Activated CD4-positive, alpha-beta T cell treated with anti-CD3 and anti-CD28 coated beads for 36 hours (primary cell): ENCODE data around the gene ACOT8. TPM values are rescaled to one million over a fixed set of nuclear protein-coding genes. Genes with fewer than 3 reads are reported as not detected.
A peak's percentile ranks its signal among the peaks of the same experiment; 100 is the strongest.
"Not testable (repeated sequence)": the region's sequence is repeated elsewhere in the genome, so short reads cannot be mapped to it uniquely, and the experiment has no call there.

Source experiments
- ATAC-seq: fragments of 200-7000 bp; cut with Tn5 transposase; one replicate; pipeline ENCODE4 v1.10.0; 2021; ENCODE audit warnings: mild to moderate bottlenecking, moderate library complexity
- CTCF ChIA-PET: fragments of 350-600 bp; sonication (Branson Sonifier 250); formaldehyde crosslinking; loops from one replicate; lab custom pipeline; 2021; ENCODE audit warnings: antibody characterized with exemption; lab: Charles Lee
- POLR2A ChIA-PET: fragments of 350-600 bp; sonication (Branson Sonifier 250); formaldehyde crosslinking; loops from one replicate; lab custom pipeline; 2021; ENCODE audit warnings: antibody characterized with exemption, inconsistent platforms; lab: Charles Lee
- DNase-seq: peaks from one replicate; pipeline ENCODE4 v3.0.0-alpha.2; 2020
- H3K27ac Mint-ChIP-seq: one replicate; pipeline ENCODE4 v1.8.0; 2021; ENCODE audit warnings: mixed read lengths
- H3K27me3 Mint-ChIP-seq: one replicate; pipeline ENCODE4 v1.8.0; 2021; ENCODE audit warnings: mixed read lengths
- H3K36me3 Mint-ChIP-seq: one replicate; pipeline ENCODE4 v1.8.0; 2021; ENCODE audit warnings: low read depth, mixed read lengths
- H3K4me1 Mint-ChIP-seq: one replicate; pipeline ENCODE4 v1.8.0; 2021; ENCODE audit warnings: mixed read lengths
- H3K4me3 Mint-ChIP-seq: one replicate; pipeline ENCODE4 v1.8.0; 2021; ENCODE audit warnings: mild to moderate bottlenecking, moderate library complexity, mixed read lengths
- H3K9me3 Mint-ChIP-seq: one replicate; pipeline ENCODE4 v1.8.0; 2021; ENCODE audit warnings: low read depth, mixed read lengths
- intact Hi-C, 2 experiments: fragments of 100-400 bp; cut with DNase I in 1 of 2; cut with micrococcal nuclease in 1 of 2; formaldehyde crosslinking; loops; one replicate each; pipeline versions ENCODE4 v1.14.2 to v1.15.1; 2022 to 2024; cut with DNase I, micrococcal nuclease
- total RNA-seq, 2 experiments: library from RNA; stranded (reverse); gene quantifications; one replicate each; pipeline ENCODE4 v1.2.3, GENCODE V29; 2021

ACOT8 gene
- total RNA-seq, 2 experiments from 2014 or later: 21.9 to 22.6 TPM

DNA sequence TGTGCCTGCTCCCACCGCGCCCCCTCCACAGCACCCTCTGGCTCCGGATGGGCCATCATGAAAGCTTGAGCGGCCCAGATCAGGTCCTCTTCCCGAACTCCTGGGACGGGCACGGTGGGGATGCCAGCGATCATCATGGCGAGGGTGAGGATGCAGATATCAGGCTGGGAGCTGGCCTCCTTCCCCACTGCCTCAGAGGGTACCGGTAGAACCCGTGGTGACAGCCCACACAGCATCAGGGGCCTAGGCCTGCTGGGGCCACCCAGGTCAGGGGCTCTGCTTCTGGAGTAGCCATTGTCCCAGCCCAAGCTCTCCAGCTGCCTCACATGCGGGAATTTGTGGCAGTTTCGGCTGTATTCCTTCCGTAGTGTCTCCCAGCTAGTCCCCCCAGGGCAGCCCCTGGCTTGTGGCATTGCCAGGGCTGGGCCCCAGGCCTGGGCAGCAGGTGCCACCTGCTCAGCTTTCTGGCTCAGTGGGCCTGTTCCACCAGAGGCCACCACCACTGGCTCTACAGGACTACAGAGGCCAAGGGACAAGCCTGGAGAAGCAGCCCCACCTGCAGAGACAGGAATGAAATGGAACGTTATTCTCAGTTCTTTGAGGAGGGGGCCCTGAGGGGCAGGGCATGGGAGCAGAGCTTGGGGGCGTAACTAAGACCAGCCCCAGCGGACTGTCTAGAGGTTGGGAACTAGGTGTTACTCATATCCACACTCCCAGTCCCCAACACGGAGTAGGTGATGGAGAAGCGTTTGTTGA, 29.6 kb upstream of the ACOT8 start:
- Mint-ChIP-seq H3K27ac (no peak overlapping the region), H3K9me3 (no peaks in the 10 kb centered on the region), H3K36me3 (peaks cover 24% of the 10 kb centered on the region), H3K4me1 (peaks cover 48% of the 10 kb centered on the region), H3K4me3 (no peak overlapping the region), H3K27me3 (no peaks in the 10 kb centered on the region)
- ATAC-seq (no peak), DNase-seq (no peak)
- intact Hi-C loops: loop anchor here in 1 of 2 experiments (10.0 kb wide), 3 partner anchors 478 to 922 kb away; partner anchors contain the start of genes STK4 and TOMM34
- ChIA-PET POLR2A (no interaction called here), CTCF (interaction anchor here (0.7 kb wide), 1 partner anchor 340 kb away, joined by 3 read pairs; no protein-coding TSS in a partner anchor)

DNA sequence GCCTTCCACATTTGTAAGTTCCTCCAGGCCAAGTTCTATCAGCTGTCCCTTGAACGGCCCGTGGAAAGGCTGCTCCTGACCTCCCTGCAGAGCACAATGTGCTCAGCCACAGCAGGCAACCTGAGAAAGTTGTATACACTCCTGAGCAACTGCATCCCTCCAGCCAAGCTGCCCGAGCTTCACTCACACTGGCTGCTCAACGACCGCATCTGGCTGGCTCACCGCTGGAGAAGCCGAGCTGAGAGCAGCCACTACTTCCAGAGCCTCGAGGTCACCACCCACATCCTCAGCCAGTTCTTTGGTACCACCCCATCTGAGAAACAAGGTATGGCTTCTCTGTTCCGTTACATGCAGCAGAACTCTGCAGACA, 25.9 kb upstream of the ACOT8 start:
- no peak for ATAC-seq
- peak overlapping the region; percentile 59 for H3K4me3 Mint-ChIP-seq
- DNase-seq: no peak
- intact Hi-C loops: loop anchor here in 1 of 2 experiments (10.0 kb wide), 3 partner anchors 482 to 918 kb away; partner anchors contain the start of genes STK4 and TOMM34
- ChIA-PET CTCF (interaction anchor here (1.0 kb wide), 1 partner anchor 29 kb away, joined by 3 read pairs; no protein-coding TSS in a partner anchor), POLR2A (no interaction called here)
- peaks cover 29% of the 10 kb centered on the region for H3K36me3 Mint-ChIP-seq
- H3K27ac Mint-ChIP-seq: peak overlapping the region; percentile 60
- H3K27me3 Mint-ChIP-seq: no peaks in the 10 kb centered on the region
- H3K4me1 Mint-ChIP-seq: peaks cover 44% of the 10 kb centered on the region
- no peaks in the 10 kb centered on the region for H3K9me3 Mint-ChIP-seq

DNA sequence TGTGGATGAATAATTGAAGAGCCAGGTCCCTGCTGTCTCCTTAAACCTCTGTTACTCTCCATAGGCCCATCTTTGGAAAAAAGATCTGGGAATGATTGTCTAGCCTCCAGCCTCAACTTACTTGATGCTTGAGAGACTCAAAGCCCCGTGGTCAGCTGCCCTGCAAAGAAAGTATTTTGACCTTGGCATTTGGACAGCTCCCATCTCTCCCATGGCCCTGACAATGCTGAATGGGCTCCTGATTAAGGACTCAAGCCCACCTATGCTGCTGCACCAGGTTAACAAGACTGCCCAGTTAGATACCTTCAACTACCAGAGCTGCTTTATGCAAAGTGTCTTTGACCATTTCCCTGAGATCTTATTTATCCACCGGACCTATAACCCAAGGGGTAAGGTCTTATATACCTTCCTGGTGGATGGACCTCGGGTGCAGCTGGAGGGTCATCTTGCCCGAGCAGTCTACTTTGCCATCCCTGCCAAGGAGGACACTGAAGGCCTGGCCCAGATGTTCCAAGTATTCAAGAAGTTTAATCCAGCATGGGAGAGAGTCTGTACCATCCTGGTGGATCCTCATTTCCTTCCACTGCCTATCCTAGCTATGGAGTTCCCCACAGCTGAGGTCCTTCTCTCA, 25.4 kb upstream of the ACOT8 start:
- no peaks in the 10 kb centered on the region for H3K27me3 Mint-ChIP-seq
- H3K36me3 Mint-ChIP-seq: peaks cover 29% of the 10 kb centered on the region
- intact Hi-C loops: loop anchor here in 1 of 2 experiments (10.0 kb wide), 3 partner anchors 482 to 918 kb away; partner anchors contain the start of genes STK4 and TOMM34
- H3K27ac Mint-ChIP-seq: peak overlapping the region; percentile 60
- DNase-seq: no peak
- ATAC-seq: no peak
- ChIA-PET CTCF (interaction anchor here (0.6 to 1.0 kb wide), 5 partner anchors 26 to 206 kb away, joined by 3 to 6 read pairs (median 3); partner anchors contain the start of genes ACOT8, DNTTIP1 and WFDC3), POLR2A (interaction anchor here (2.3 kb wide), 1 partner anchor 9 kb away, joined by 7 read pairs; the partner anchor contains the start of genes CTSA and NEURL2)
- H3K4me3 Mint-ChIP-seq: peak overlapping the region; percentile 59
- no peaks in the 10 kb centered on the region for H3K9me3 Mint-ChIP-seq
- H3K4me1 Mint-ChIP-seq: peaks cover 44% of the 10 kb centered on the region

DNA sequence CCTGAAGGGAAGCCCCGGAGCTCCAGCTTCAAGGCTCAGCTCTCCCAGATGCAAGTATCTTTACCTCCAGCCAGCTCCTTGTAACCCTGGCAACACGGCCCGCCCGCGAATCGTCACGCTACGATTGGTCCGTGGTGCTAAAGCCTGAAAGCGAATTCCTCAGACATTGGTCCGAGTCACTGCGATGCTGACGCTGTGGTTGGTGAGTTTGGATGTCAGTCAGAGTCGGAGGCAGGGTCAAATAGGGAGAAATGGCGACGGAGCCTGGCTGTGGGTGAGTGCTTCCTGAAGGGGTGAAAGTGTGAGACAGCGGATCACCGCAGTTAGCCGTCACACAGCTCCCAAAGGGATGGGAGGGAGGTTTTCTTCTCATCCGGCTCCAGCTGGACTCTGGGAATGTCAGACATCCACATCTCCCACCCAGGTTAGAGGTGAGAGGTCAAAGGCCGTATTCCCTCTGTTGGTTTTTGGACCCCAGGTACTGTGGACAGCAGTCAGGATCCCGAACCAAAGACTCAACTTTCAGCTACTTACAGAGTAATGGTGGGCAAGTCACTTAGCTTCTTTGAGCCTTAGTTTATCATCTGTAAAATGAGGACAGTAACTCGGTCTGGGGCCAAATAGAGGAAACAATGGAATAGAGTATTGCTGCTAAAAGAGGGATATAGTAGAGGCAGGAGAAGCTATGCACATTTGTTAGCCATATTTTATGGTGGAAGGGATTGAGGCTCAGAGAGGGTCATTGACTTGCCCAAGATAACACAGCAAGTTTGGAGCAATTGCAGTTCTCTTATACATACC, 24.0 kb upstream of the ACOT8 start, which contains the start of gene ZSWIM1:
Gene ZSWIM1 (plus strand): TSS at position 240 of the 801 bp plus-strand sequence. CDS start 1,366 bp downstream, outside the sequence.
- ATAC-seq (peak; percentile 98), DNase-seq (peak; percentile 99)
- Mint-ChIP-seq H3K4me3 (peak within 1 kb of the TSS; percentile 94), H3K36me3 (peaks cover 21% of the 10 kb centered on the region), H3K9me3 (no peaks in the 10 kb centered on the region), H3K27ac (peak within 1 kb of the TSS; percentile 95), H3K4me1 (peaks cover 42% of the 10 kb centered on the region), H3K27me3 (no peaks in the 10 kb centered on the region)
- ChIA-PET POLR2A (interaction anchor here (0.5 to 2.3 kb wide), 9 partner anchors 8 to 200 kb away, joined by 3 to 7 read pairs (median 3); partner anchors contain the start of genes CTSA and NEURL2), CTCF (interaction anchor here (0.5 to 1.5 kb wide), 8 partner anchors 9 to 123 kb away, joined by 3 to 10 read pairs (median 4); partner anchors contain the start of genes CTSA and NEURL2)
- intact Hi-C loops: loop anchor here (1.0 to 10.0 kb wide), 10 partner anchors 10 to 916 kb away; partner anchors contain the start of genes ACOT8 (in 2 of the 2), CTSA (in 2 of the 2), NEURL2 (in 2 of the 2) and ZSWIM3 (in 2 of the 2)

DNA sequence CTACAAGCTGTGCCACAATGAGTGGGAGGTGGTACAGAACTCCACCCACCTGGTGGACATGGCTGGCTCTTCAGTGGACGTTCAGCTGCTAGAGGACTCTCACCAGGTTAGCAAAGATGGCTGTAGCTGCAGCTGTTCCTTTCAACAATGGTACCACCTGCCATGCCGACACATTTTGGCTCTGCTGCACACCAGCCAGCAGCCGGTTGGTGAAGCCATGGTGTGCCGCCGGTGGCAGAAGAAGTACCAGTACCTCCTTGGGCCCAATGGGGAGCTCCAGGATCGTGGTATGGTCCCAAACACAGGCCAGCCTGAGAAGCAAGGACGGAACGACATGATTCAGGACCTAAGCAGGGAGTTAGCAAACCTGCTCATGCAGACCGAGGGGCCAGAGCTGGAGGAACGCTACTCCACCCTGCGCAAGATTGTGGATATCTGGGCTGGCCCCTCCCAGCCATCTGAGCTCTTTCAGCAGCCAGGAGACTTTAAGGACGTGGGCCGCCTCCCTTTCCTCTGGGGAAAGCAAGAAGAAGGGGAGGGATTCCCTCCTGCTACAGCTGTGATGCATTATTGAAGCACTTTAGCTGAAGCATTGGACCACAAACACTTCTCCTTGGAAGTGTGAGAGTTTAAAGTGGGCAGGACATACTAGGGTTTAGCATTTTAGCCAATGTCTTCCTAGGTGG, 21.0 kb upstream of the ACOT8 start:
- POLR2A ChIA-PET: no interaction called here
- no peaks in the 10 kb centered on the region for H3K9me3 Mint-ChIP-seq

DNA sequence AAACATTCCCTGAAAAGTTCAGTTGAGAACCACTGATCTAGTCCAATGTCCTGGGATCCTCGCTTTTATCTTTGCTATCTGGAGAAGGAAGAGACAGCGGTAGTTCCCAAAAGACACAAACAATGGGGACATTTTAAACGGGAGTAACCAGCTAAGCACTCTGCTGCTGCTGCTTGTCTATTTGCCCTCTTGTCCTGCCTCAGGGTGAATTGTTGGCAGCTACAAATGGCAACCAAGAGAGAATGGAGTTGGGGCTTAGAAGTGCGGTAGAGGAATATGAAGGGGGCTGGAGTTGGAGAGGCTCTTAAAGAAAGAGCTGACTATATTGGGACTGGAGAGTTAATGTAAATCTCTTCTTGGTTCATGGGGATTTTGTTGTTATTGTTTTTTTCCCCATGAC, 17.4 kb upstream of the ACOT8 start:
- DNase-seq: no peak
- CTCF ChIA-PET: interaction anchor here (0.5 kb wide), 1 partner anchor 289 kb away, joined by 4 read pairs; no protein-coding TSS in a partner anchor
- POLR2A ChIA-PET: no interaction called here
- intact Hi-C loops: no loop called here
- Mint-ChIP-seq H3K4me3 (no peak overlapping the region), H3K9me3 (no peaks in the 10 kb centered on the region), H3K4me1 (no peaks in the 10 kb centered on the region), H3K36me3 (no peaks in the 10 kb centered on the region), H3K27me3 (no peaks in the 10 kb centered on the region), H3K27ac (no peak overlapping the region)
- ATAC-seq: no peak

More for the DNA sequence above, 21.0 kb upstream of the ACOT8 start:
- intact Hi-C loops: loop anchor here in 1 of 2 experiments (5.0 kb wide), 1 partner anchor 809 kb away; the partner anchor contains the start of gene TP53RK
- DNase-seq (no peak), ATAC-seq (no peak)
- H3K27me3 Mint-ChIP-seq: no peaks in the 10 kb centered on the region
- H3K4me3 Mint-ChIP-seq: no peak overlapping the region
- H3K4me1 Mint-ChIP-seq: peaks cover 21% of the 10 kb centered on the region
- peaks cover 11% of the 10 kb centered on the region for H3K36me3 Mint-ChIP-seq
- no peak overlapping the region for H3K27ac Mint-ChIP-seq
- CTCF ChIA-PET: interaction anchor here (0.7 kb wide), 1 partner anchor 42 kb away, joined by 3 read pairs; no protein-coding TSS in a partner anchor

DNA sequence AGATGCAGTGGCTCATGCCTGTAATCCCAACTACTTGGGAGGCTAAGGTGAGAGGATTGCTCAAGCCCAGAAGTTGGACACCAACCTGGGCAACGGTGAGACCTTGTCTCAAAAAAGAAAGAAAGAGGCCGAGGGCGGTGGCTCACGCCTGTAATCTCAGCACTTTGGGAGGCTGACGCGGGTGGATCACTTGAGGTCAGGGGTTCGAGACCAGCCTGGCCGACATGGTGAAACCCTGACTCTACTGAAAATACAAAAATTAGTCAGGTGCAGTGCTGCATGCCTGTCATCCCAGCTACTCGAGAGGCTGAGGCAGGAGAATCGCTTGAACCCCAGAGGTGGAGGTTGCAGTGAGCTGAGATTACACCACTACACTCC, 16.9 kb upstream of the ACOT8 start:
- intact Hi-C loops: not testable (repeated sequence)

DNA sequence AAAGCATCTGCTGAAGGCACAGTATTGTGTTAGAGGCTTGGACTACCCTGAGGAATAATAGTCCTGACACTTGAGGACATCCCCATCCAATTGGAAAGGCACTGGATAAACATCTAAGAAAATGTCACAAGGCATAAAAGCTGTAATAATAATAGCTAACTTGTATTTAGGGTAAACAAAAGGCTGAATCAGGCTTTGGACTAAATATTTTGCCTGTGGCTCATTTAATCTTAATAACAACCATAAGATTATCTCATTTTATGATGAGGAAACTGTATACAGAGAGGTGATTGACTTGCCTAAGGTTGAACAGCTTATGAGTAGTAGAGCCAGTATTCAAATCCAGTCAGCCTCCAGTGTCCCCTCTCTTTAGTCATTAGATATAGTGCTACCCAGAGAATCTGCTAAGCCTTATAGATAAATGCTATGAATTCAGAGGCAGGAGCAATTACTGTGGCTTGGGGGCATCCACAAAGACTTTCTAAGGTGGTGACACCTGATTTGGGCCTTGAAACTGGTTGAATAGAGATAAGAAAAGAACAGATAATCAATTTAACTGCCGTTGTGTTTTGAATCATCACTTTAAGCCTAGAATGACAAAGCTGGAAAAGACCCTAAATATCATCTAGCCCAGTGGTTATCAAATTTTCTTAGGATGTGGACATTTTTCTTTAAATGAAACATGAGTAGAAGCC, 16.4 kb upstream of the ACOT8 start:
- ChIA-PET CTCF (interaction anchor here (1.0 kb wide), 1 partner anchor 24 kb away, joined by 3 read pairs; no protein-coding TSS in a partner anchor), POLR2A (no interaction called here)
- H3K27ac Mint-ChIP-seq: no peak overlapping the region
- no peaks in the 10 kb centered on the region for H3K9me3 Mint-ChIP-seq
- DNase-seq (no peak), ATAC-seq (no peak)
- no peaks in the 10 kb centered on the region for H3K27me3 Mint-ChIP-seq
- H3K4me1 Mint-ChIP-seq: no peaks in the 10 kb centered on the region
- intact Hi-C loops: no loop called here
- no peak overlapping the region for H3K4me3 Mint-ChIP-seq
- no peaks in the 10 kb centered on the region for H3K36me3 Mint-ChIP-seq

More for the DNA sequence above, 16.9 kb upstream of the ACOT8 start:
- H3K4me3 Mint-ChIP-seq, H3K36me3 Mint-ChIP-seq, H3K9me3 Mint-ChIP-seq, H3K4me1 Mint-ChIP-seq, H3K27ac Mint-ChIP-seq, POLR2A ChIA-PET, ATAC-seq, DNase-seq, CTCF ChIA-PET, H3K27me3 Mint-ChIP-seq: not testable (repeated sequence)

DNA sequence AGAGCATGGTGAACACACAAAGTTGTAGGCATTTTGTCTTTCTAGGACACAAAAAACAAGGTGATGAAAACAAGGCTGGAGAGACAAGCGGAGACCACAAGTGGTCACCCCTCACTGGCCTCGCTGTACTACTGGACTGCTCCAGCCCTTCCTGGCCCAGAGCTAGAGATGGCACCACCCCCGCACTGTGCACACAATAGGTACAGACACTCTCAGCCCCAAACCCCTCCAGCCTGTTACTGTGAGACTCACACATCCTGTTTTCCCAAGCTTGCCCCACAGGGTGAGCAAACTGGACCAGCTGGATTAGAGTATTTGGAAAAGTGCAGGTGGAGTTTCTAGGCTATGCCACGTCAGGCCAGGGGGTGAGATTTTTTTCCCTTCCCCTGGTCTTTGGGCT, 15.4 kb upstream of the ACOT8 start:
- H3K36me3 Mint-ChIP-seq: no peaks in the 10 kb centered on the region
- no peaks in the 10 kb centered on the region for H3K4me1 Mint-ChIP-seq
- H3K27me3 Mint-ChIP-seq: no peaks in the 10 kb centered on the region
- intact Hi-C loops: no loop called here
- no peak overlapping the region for H3K27ac Mint-ChIP-seq
- no peaks in the 10 kb centered on the region for H3K9me3 Mint-ChIP-seq
- ATAC-seq (no peak), DNase-seq (no peak)
- POLR2A ChIA-PET: no interaction called here
- CTCF ChIA-PET: interaction anchor here (0.6 to 0.9 kb wide), 2 partner anchors 18 to 20 kb away, joined by 3 to 4 read pairs; partner anchors contain the start of genes CTSA and NEURL2
- no peak overlapping the region for H3K4me3 Mint-ChIP-seq

DNA sequence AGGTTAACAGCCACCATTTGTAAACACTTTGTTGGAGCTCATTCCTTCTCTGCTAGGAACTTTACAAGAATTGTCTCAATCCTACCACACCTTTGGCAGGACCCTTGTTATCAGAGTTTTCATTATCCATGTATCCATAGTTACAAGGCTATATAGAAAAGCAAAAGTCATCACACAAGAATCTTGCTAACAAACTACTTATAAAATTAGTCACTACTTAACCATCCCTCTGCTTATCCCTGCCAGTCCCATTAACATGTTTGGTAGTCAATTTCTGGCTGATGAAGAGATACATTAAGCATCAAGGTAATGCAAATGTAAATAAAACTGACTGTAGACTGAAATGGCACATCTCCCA, 10.6 kb upstream of the ACOT8 start:
- Mint-ChIP-seq H3K9me3 (no peaks in the 10 kb centered on the region), H3K36me3 (no peaks in the 10 kb centered on the region), H3K4me3 (no peak overlapping the region), H3K27me3 (no peaks in the 10 kb centered on the region), H3K4me1 (no peaks in the 10 kb centered on the region), H3K27ac (no peak overlapping the region)
- intact Hi-C loops: no loop called here
- no peak for DNase-seq
- ChIA-PET CTCF (interaction anchor here (0.7 to 1.0 kb wide), 2 partner anchors 102 to 1030 kb away, joined by 3 read pairs; no protein-coding TSS in a partner anchor), POLR2A (no interaction called here)
- no peak for ATAC-seq
